PC-3 (cell line): ENCODE data around the gene RNF114. TPM values are rescaled to one million over a fixed set of nuclear protein-coding genes. Genes with fewer than 3 reads are reported as not detected.

Experiments
- ATAC-seq: fragments of 200-7000 bp; cut with Tn5 transposase; 2 replicates; pipeline ENCODE4 v1.9.1; 2020; ENCODE audit warnings: mild to moderate bottlenecking, moderate library complexity
- BruUV-seq: library from RNA; stranded (reverse); fragments of 400-500 nt; replicated peaks from 2 replicates; lab custom pipeline; 2021; lab: Mats Ljungman, UMichigan
- CTCF ChIA-PET: fragments of 300-600 bp; sonication (Branson Sonifier 250); formaldehyde crosslinking; loops from one replicate; lab custom pipeline; 2022; ENCODE audit warnings: antibody characterized with exemption; lab: Charles Lee
- POLR2A ChIA-PET: fragments of 300-600 bp; sonication (Branson Sonifier 250); formaldehyde crosslinking; loops from one replicate; lab custom pipeline; 2022; ENCODE audit warnings: antibody characterized with exemption; ENCODE audit not compliant: unreplicated experiment; lab: Charles Lee
- DNase-seq: peaks from one replicate; pipeline ENCODE4 v3.0.0-alpha.2; 2015
- H2AFZ ChIP-seq: fragments of 300-600 bp; sonication (generic); 2 replicates; pipeline ENCODE4 v1.6.0; 2016; ENCODE audit warnings: antibody characterized with exemption, low read length
- H3F3A ChIP-seq: fragments of 300-600 bp; sonication (generic); one replicate; pipeline ENCODE4 v1.6.0; 2017; ENCODE audit warnings: antibody characterized with exemption, low read length, control low read depth, mild to moderate bottlenecking; ENCODE audit not compliant: unreplicated experiment
- H3K27ac ChIP-seq: fragments of 300-600 bp; sonication (generic); 2 replicates; pipeline ENCODE4 v1.5.1; 2016; ENCODE audit warnings: mild to moderate bottlenecking, low read length
- H3K27me3 ChIP-seq: fragments of 300-600 bp; sonication (generic); 2 replicates; pipeline ENCODE4 v1.6.1; 2016; ENCODE audit warnings: low read length, mixed read lengths
- H3K36me3 ChIP-seq: fragments of 300-600 bp; sonication (generic); 2 replicates; pipeline ENCODE4 v1.6.1; 2016; ENCODE audit warnings: low read depth, mixed run types, low read length, mixed read lengths
- H3K4me1 ChIP-seq: fragments of 300-600 bp; sonication (generic); 2 replicates; pipeline ENCODE4 v1.5.1; 2016; ENCODE audit warnings: low read length; ENCODE audit not compliant: insufficient read depth
- H3K4me2 ChIP-seq: fragments of 300-600 bp; sonication (generic); 2 replicates; pipeline ENCODE4 v1.6.0; 2016; ENCODE audit warnings: low read length
- H3K4me3 ChIP-seq: fragments of 300-600 bp; sonication (generic); 2 replicates; pipeline ENCODE4 v1.5.1; 2016; ENCODE audit warnings: mild to moderate bottlenecking, low read length, mixed read lengths
- H3K79me2 ChIP-seq: fragments of 300-600 bp; sonication (generic); 2 replicates; pipeline ENCODE4 v1.6.1; 2017; ENCODE audit warnings: low read length, mixed read lengths
- H3K9ac ChIP-seq: fragments of 300-600 bp; sonication (generic); 2 replicates; pipeline ENCODE4 v1.6.0; 2016; ENCODE audit warnings: mild to moderate bottlenecking, low read length
- H3K9me2 ChIP-seq: fragments of 300-600 bp; sonication (generic); replicated peaks from 2 replicates; pipeline ENCODE4 v1.6.1; 2016; ENCODE audit warnings: mixed run types, low read length, mixed read lengths
- H3K9me3 ChIP-seq: fragments of 300-600 bp; sonication (generic); 2 replicates; pipeline ENCODE4 v1.6.1; 2016; ENCODE audit warnings: low read length, mixed read lengths
- H4K20me1 ChIP-seq: fragments of 300-600 bp; sonication (generic); 2 replicates; pipeline ENCODE4 v1.6.1; 2016; ENCODE audit warnings: low read length, mixed read lengths
- EZH2 ChIP-seq: fragments of 300-600 bp; sonication (generic); IDR thresholded peaks from one replicate; pipeline ENCODE4 v1.6.1; 2017; ENCODE audit warnings: antibody characterized with exemption, mild to moderate bottlenecking, low read length; ENCODE audit not compliant: unreplicated experiment
- EZH2phosphoT487 ChIP-seq: fragments of 300-600 bp; sonication (generic); IDR thresholded peaks from 2 replicates; pipeline ENCODE4 v1.6.1; 2018; ENCODE audit warnings: mild to moderate bottlenecking, antibody characterized with exemption, low read length, borderline replicate concordance
- intact Hi-C: fragments of 100-400 bp; cut with micrococcal nuclease; formaldehyde crosslinking; loops from 2 replicates; pipeline ENCODE4 v1.9.0; 2023
- total RNA-seq: library from RNA; depleted of rRNA; stranded (reverse); fragments of >200 nt; gene quantifications from 2 replicates; pipeline ENCODE4 v1.2.3, GENCODE V29; 2014
- TF ChIP-seq, protein P1 (sequence below): fragments of 300-600 bp; sonication (generic); conservative IDR thresholded peaks from 2 replicates; pipeline ENCODE4 v1.5.1; 2017; ENCODE audit warnings: antibody characterized with exemption, low read depth, mild to moderate bottlenecking, low read length

The RNF114 gene
- total RNA-seq, 1 experiment from 2014 or later, result 133 TPM

DNA sequence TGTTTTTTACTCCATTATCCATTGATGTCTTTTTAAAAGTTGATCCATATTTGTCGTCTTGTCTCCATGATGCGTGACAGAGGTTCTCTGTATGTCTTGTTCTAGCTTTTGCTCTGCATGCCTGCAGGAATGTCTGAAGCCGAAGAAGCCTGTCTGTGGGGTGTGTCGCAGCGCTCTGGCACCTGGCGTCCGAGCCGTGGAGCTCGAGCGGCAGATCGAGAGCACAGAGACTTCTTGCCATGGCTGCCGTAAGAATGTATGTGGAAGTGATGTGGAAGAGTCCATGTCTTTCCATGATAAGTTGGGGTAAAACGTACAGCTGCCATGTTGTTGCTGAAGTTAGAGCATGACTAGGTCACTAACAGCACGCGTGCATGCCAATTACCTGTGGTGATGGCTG is 5.3 kb downstream of the RNF114 start:
- Histone ChIP-seq H3K79me2 (peaks cover 83% of the 10 kb centered on the region), H4K20me1 (peaks cover 13% of the 10 kb centered on the region), H3K36me3 (peaks cover 48% of the 10 kb centered on the region), H3K27ac (no peak overlapping the region), H3K9me2 (no peaks in the 10 kb centered on the region), H3K4me1 (peaks cover 17% of the 10 kb centered on the region), H3K9me3 (no peaks in the 10 kb centered on the region), H3F3A (no peaks in the 10 kb centered on the region), H2AFZ (no peak overlapping the region), H3K27me3 (no peaks in the 10 kb centered on the region), H3K4me2 (no peak overlapping the region), H3K9ac (no peak overlapping the region), H3K4me3 (no peak overlapping the region)
- POLR2A ChIA-PET, result no interaction called here
- CTCF ChIA-PET, result no interaction called here
- BruUV-seq, result no TSS peak
- ATAC-seq, result no peak
- intact Hi-C loops, result no loop called here
- TF ChIP-seq EZH2 (no peak), EZH2phosphoT487 (no peak)
- TF ChIP-seq, protein P1, sequence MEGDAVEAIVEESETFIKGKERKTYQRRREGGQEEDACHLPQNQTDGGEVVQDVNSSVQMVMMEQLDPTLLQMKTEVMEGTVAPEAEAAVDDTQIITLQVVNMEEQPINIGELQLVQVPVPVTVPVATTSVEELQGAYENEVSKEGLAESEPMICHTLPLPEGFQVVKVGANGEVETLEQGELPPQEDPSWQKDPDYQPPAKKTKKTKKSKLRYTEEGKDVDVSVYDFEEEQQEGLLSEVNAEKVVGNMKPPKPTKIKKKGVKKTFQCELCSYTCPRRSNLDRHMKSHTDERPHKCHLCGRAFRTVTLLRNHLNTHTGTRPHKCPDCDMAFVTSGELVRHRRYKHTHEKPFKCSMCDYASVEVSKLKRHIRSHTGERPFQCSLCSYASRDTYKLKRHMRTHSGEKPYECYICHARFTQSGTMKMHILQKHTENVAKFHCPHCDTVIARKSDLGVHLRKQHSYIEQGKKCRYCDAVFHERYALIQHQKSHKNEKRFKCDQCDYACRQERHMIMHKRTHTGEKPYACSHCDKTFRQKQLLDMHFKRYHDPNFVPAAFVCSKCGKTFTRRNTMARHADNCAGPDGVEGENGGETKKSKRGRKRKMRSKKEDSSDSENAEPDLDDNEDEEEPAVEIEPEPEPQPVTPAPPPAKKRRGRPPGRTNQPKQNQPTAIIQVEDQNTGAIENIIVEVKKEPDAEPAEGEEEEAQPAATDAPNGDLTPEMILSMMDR, result no peak
- no peak for DNase-seq

GRCh38 chr20:49942303-49942702 is 6.1 kb downstream of the RNF114 start:
- Histone ChIP-seq H3K9ac (no peak overlapping the region), H2AFZ (no peak overlapping the region), H3K4me1 (peaks cover 17% of the 10 kb centered on the region), H3K79me2 (peaks cover 74% of the 10 kb centered on the region), H3F3A (no peaks in the 10 kb centered on the region), H3K9me2 (no peaks in the 10 kb centered on the region), H3K4me2 (no peak overlapping the region), H3K36me3 (peaks cover 53% of the 10 kb centered on the region), H3K27me3 (no peaks in the 10 kb centered on the region), H3K9me3 (no peaks in the 10 kb centered on the region), H4K20me1 (peaks cover 13% of the 10 kb centered on the region), H3K4me3 (no peak overlapping the region), H3K27ac (no peak overlapping the region)
- BruUV-seq, result no TSS peak
- intact Hi-C loops, result no loop called here
- TF ChIP-seq, protein P1, result no peak
- TF ChIP-seq EZH2phosphoT487 (no peak), EZH2 (no peak)
- DNase-seq (no peak), ATAC-seq (no peak)
- POLR2A ChIA-PET, result no interaction called here
- CTCF ChIA-PET, result no interaction called here

GRCh38 chr20:49942942-49943341 is 6.7 kb downstream of the RNF114 start:
- no peak overlapping the region for H2AFZ ChIP-seq
- peaks cover 12% of the 10 kb centered on the region for H3K4me1 ChIP-seq
- peaks cover 9% of the 10 kb centered on the region for H4K20me1 ChIP-seq

More at GRCh38 chr20:49942942-49943341, 6.7 kb downstream of the RNF114 start:
- H3K36me3 ChIP-seq, result peaks cover 56% of the 10 kb centered on the region
- H3K9me2 ChIP-seq, result no peaks in the 10 kb centered on the region
- H3F3A ChIP-seq, result no peaks in the 10 kb centered on the region
- H3K27me3 ChIP-seq, result no peaks in the 10 kb centered on the region
- BruUV-seq, result no TSS peak
- H3K9ac ChIP-seq, result no peak overlapping the region
- no peak overlapping the region for H3K4me3 ChIP-seq
- DNase-seq (no peak), ATAC-seq (no peak)
- no peak overlapping the region for H3K4me2 ChIP-seq
- TF ChIP-seq EZH2, result no peak
- TF ChIP-seq, protein P1, result no peak
- TF ChIP-seq EZH2phosphoT487, result no peak
- ChIA-PET POLR2A (no interaction called here), CTCF (interaction anchor here (0.7 kb wide), 1 partner anchor 56 kb away, joined by 5 read pairs; no protein-coding TSS in a partner anchor)
- intact Hi-C loops, result no loop called here
- no peak overlapping the region for H3K27ac ChIP-seq
- H3K79me2 ChIP-seq, result peaks cover 68% of the 10 kb centered on the region
- no peaks in the 10 kb centered on the region for H3K9me3 ChIP-seq
